GM03348 (cell line): ENCODE data around the gene JTB.

Source experiments
- DNase-seq: peaks from one replicate; pipeline ENCODE4 v3.0.0; 2012; ENCODE audit warnings: low spot score

The JTB gene

GRCh38 chr1:153932156-153933131 is 45.0 kb downstream of the JTB start:
- DNase-seq = no peak

- DNase-seq = no peak
These were observed 47.2 kb downstream of the JTB start for GRCh38 chr1:153929981-153930948.

- DNase-seq = no peak
These were observed 48.0 kb downstream of the JTB start for GRCh38 chr1:153929426-153929825.

GRCh38 chr1:153928791-153929341 is 48.6 kb downstream of the JTB start:
- no peak for DNase-seq

- DNase-seq = no peak
These were observed 49.2 kb downstream of the JTB start for GRCh38 chr1:153928245-153928644.

- no peak for DNase-seq
These were observed 51.1 kb downstream of the JTB start for GRCh38 chr1:153926405-153926804.
